H1 (cell line): Measurements from ENCODE around the gene CMYA5. TPM values are rescaled to one million over a fixed set of nuclear protein-coding genes. Genes with fewer than 3 reads are reported as not detected.

ENCODE experiments used
- CHD7 ChIP-seq: fragments of 300-600 bp; sonication (generic); IDR thresholded peaks from 2 replicates; pipeline ENCODE4 v1.7.1; 2012; ENCODE audit warnings: low read length, moderate library complexity, mild to moderate bottlenecking, inconsistent platforms; ENCODE audit not compliant: insufficient replicate concordance
- POLR2A ChIP-seq, 2 experiments: IDR thresholded peaks; 1 replicate in 1 of 2; 2 replicates in 1 of 2; pipeline ENCODE4 v1.6.1; 2011; ENCODE audit warnings: low read depth in 2 of 2, low read length in 2 of 2, mild to moderate bottlenecking in 2 of 2; ENCODE audit errors: control extremely low read depth in 1 of 2
- TBP ChIP-seq: IDR thresholded peaks from 2 replicates; pipeline ENCODE4 v1.6.1; 2011; ENCODE audit warnings: low read depth, low read length, improper control_type of control experiment
- polyA plus RNA-seq, 7 experiments: library from polyadenylated mRNA; depleted of rRNA in 3 of 7; stranded (reverse) in 5 of 7; unstranded in 2 of 7; fragments of >200 nt in 5 of 7; fragments of 200-250 nt in 2 of 7; gene quantifications; 1 replicate in 5 of 7; 2 replicates in 1 of 7; 4 replicates in 1 of 7; pipeline versions ENCODE4 v1.2.1 to v1.2.3, GENCODE V29; 2011 to 2013; ENCODE audit warnings: missing spikeins in 2 of 7, mixed read lengths in 2 of 7
- total RNA-seq: library from RNA; stranded (reverse); fragmentation: NEBNext Ultra II Directional; extraction: Animal tissue kit (Norgen Biotek cat#: 25700); gene quantifications from 2 replicates; pipeline ENCODE4 v1.2.1, GENCODE V29; 2021

The CMYA5 gene
- total and polyA plus RNA-seq, 2 of the 8 experiments (the other 6 are each of a cell fraction or from before 2014, with no cell fraction given): 0.88 to 0.95 TPM

DNA sequence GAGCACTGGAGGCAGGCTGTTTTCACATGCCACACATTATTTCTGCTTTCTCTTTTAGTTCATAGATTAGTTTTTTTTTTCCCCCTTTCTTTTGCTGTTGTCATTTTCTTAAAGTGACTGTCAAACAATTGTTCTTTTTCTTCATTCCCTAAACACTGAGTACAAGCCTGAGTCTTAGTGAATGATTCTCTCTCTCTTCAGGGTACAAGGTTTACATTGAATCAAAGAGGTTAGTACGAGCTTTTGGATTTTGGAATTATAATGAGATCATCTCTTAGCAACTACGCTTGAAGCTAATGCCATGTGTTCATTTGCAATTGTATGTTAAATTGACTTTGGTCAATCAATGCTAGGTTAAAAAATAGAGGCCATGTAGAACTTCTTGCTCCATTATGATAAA, 125.1 kb downstream of the CMYA5 start (continued):
- TF ChIP-seq CHD7: no peak
- no peak for TF ChIP-seq TBP
- TF ChIP-seq POLR2A (IDR thresholded peaks at IDR 0.05; ENCODE audit: control extremely low read depth in 1 of 2, low read depth in 2 of 2, low read length in 2 of 2): no peak
